H9 (cell line): ENCODE results near the gene PLEKHD1. TPM values are rescaled to one million over a fixed set of nuclear protein-coding genes. Genes with fewer than 3 reads are reported as not detected.

Source experiments
- DNase-seq: peaks from one replicate; pipeline ENCODE4 v3.0.0-alpha.2; 2017
- H2AFZ ChIP-seq: one replicate; pipeline ENCODE4 v1.6.1; 2013; ENCODE audit warnings: mild to moderate bottlenecking, low read length, control low read depth, moderate library complexity
- H2AK5ac ChIP-seq: 2 replicates; pipeline ENCODE4 v1.6.1; 2013; ENCODE audit warnings: low read length, control low read depth, mixed read lengths; ENCODE audit not compliant: insufficient read length
- H2BK120ac ChIP-seq: one replicate; pipeline ENCODE4 v1.6.1; 2013; ENCODE audit warnings: low read depth, mild to moderate bottlenecking, low read length, control low read depth, inconsistent platforms; ENCODE audit not compliant: poor library complexity, severe bottlenecking
- H2BK12ac ChIP-seq: 2 replicates; pipeline ENCODE4 v1.6.1; 2013; ENCODE audit warnings: low read length, control low read depth, mixed read lengths, low read depth; ENCODE audit not compliant: insufficient read length
- H2BK15ac ChIP-seq: 2 replicates; pipeline ENCODE4 v1.6.1; 2013; ENCODE audit warnings: low read depth, low read length, control low read depth
- H2BK20ac ChIP-seq: one replicate; pipeline ENCODE4 v1.6.1; 2013; ENCODE audit warnings: low read depth, mild to moderate bottlenecking, low read length, control low read depth, inconsistent platforms; ENCODE audit not compliant: poor library complexity, severe bottlenecking
- H2BK5ac ChIP-seq: 2 replicates; pipeline ENCODE4 v1.6.1; 2013; ENCODE audit warnings: low read length, control low read depth, mixed read lengths; ENCODE audit not compliant: insufficient read length
- H3K14ac ChIP-seq: 2 replicates; pipeline ENCODE4 v1.6.1; 2013; ENCODE audit warnings: low read length, control low read depth; ENCODE audit not compliant: insufficient read depth
- H3K18ac ChIP-seq: 2 replicates; pipeline ENCODE4 v1.6.1; 2013; ENCODE audit warnings: low read depth, mild to moderate bottlenecking, mixed read lengths, low read length, control low read depth; ENCODE audit not compliant: insufficient read length
- H3K23ac ChIP-seq: 2 replicates; pipeline ENCODE4 v1.6.1; 2013; ENCODE audit warnings: low read length, control low read depth, mixed read lengths, low read depth; ENCODE audit not compliant: insufficient read length
- H3K23me2 ChIP-seq: 2 replicates; pipeline ENCODE4 v1.6.1; 2013; ENCODE audit warnings: low read depth, mild to moderate bottlenecking, mixed read lengths, low read length, control low read depth; ENCODE audit not compliant: insufficient read length, poor library complexity, severe bottlenecking
- H3K27ac ChIP-seq: 2 replicates; pipeline ENCODE4 v1.5.1; 2013; ENCODE audit warnings: low read length, control low read depth, mixed read lengths, low read depth; ENCODE audit not compliant: insufficient read length
- H3K27me3 ChIP-seq: 2 replicates; pipeline ENCODE4 v1.6.1; 2013; ENCODE audit warnings: low read length, control low read depth, inconsistent platforms; ENCODE audit not compliant: insufficient read depth
- H3K4ac ChIP-seq: 2 replicates; pipeline ENCODE4 v1.6.1; 2013; ENCODE audit warnings: low read depth, mild to moderate bottlenecking, control low read depth, inconsistent platforms, low read length, moderate library complexity
- H3K4me1 ChIP-seq: 2 replicates; pipeline ENCODE4 v1.6.1; 2013; ENCODE audit warnings: low read length, control low read depth, inconsistent platforms; ENCODE audit not compliant: insufficient read depth
- H3K4me2 ChIP-seq: 2 replicates; pipeline ENCODE4 v1.6.1; 2013; ENCODE audit warnings: low read length, control low read depth, mixed read lengths; ENCODE audit not compliant: insufficient read length, insufficient read depth
- H3K56ac ChIP-seq: 2 replicates; pipeline ENCODE4 v1.6.1; 2013; ENCODE audit warnings: low read depth, mild to moderate bottlenecking, mixed read lengths, low read length, control low read depth; ENCODE audit not compliant: insufficient read length
- H3K79me1 ChIP-seq: 2 replicates; pipeline ENCODE4 v1.6.1; 2013; ENCODE audit warnings: low read depth, mild to moderate bottlenecking, moderate library complexity, low read length, control low read depth, inconsistent platforms; ENCODE audit not compliant: insufficient read depth, poor library complexity, severe bottlenecking
- H3K79me2 ChIP-seq: 2 replicates; pipeline ENCODE4 v1.6.1; 2013; ENCODE audit warnings: low read length, control low read depth, inconsistent platforms; ENCODE audit not compliant: insufficient read depth
- H3K9ac ChIP-seq: 2 replicates; pipeline ENCODE4 v1.6.1; 2013; ENCODE audit warnings: low read length, control low read depth, mixed read lengths; ENCODE audit not compliant: insufficient read length; ENCODE audit errors: extremely low read depth
- H3K9me3 ChIP-seq: one replicate; pipeline ENCODE4 v1.6.1; 2013; ENCODE audit warnings: low read depth, low read length, inconsistent platforms; ENCODE audit not compliant: control insufficient read depth
- H3T11ph ChIP-seq: one replicate; pipeline ENCODE4 v1.6.1; 2013; ENCODE audit warnings: mild to moderate bottlenecking, low read length, control low read depth, inconsistent platforms
- H4K20me1 ChIP-seq: one replicate; pipeline ENCODE4 v1.6.1; 2013; ENCODE audit not compliant: control insufficient read depth, insufficient read length, insufficient read depth
- H4K5ac ChIP-seq: 2 replicates; pipeline ENCODE4 v1.6.1; 2013; ENCODE audit warnings: low read depth, mild to moderate bottlenecking, mixed read lengths, low read length, control low read depth; ENCODE audit not compliant: insufficient read length
- H4K8ac ChIP-seq: replicated peaks from 2 replicates; pipeline ENCODE4 v1.6.1; 2013; ENCODE audit warnings: low read length, control low read depth, mixed read lengths, low read depth; ENCODE audit not compliant: insufficient read length
- H4K91ac ChIP-seq: 2 replicates; pipeline ENCODE4 v1.6.1; 2013; ENCODE audit warnings: low read depth, mild to moderate bottlenecking, moderate library complexity, mixed read lengths, low read length, control low read depth; ENCODE audit not compliant: insufficient read length
- H3K27ac Mint-ChIP-seq, 3 experiments: 2 replicates in 2 of 3; 3 replicates in 1 of 3; pipeline ENCODE4 v1.8.0; 2020 to 2021; ENCODE audit warnings: mixed read lengths in 3 of 3, mild to moderate bottlenecking in 1 of 3, moderate library complexity in 1 of 3
- H3K27me3 Mint-ChIP-seq: 2 replicates; pipeline ENCODE4 v1.8.0; 2021; ENCODE audit warnings: low read depth, mild to moderate bottlenecking, moderate library complexity, mixed read lengths
- H3K36me3 Mint-ChIP-seq, 3 experiments: 2 replicates in 2 of 3; 3 replicates in 1 of 3; pipeline ENCODE4 v1.8.0; 2020 to 2021; ENCODE audit warnings: low read depth in 3 of 3, mixed read lengths in 3 of 3; ENCODE audit not compliant: insufficient read depth in 1 of 3
- H3K4me1 Mint-ChIP-seq, 2 experiments: 2 replicates each; pipeline ENCODE4 v1.8.0; 2020; ENCODE audit warnings: mixed read lengths in 2 of 2
- H3K4me3 Mint-ChIP-seq, 2 experiments: 2 replicates in 1 of 2; 3 replicates in 1 of 2; pipeline ENCODE4 v1.8.0; 2020 to 2021; ENCODE audit warnings: mild to moderate bottlenecking in 2 of 2, mixed read lengths in 2 of 2, moderate library complexity in 1 of 2
- H3K9me3 Mint-ChIP-seq, 2 experiments: 2 replicates in 1 of 2; 3 replicates in 1 of 2; pipeline ENCODE4 v1.8.0; 2020; ENCODE audit warnings: mild to moderate bottlenecking in 2 of 2, mixed read lengths in 2 of 2, moderate library complexity in 1 of 2
- CTCF ChIP-seq: fragments of 200-600 bp; sonication (generic); conservative IDR thresholded peaks from 3 replicates; pipeline ENCODE4 v1.8.0; 2021; ENCODE audit warnings: antibody characterized with exemption, mild to moderate bottlenecking
- WGBS: extraction: QIAGEN DNeasy Blood & Tissue Kit; methylation state at CpG from one replicate; pipeline ENCODE4 v1.1.7; 2013; ENCODE audit warnings: missing lambda C conversion rate, low lambda C conversion rate, mixed read lengths; ENCODE audit not compliant: insufficient read length; ENCODE audit errors: extremely low coverage; 5-methylcytosine and 5-hydroxymethylcytosine counted together
- total RNA-seq: library from RNA; stranded (reverse); gene quantifications from 2 replicates; pipeline ENCODE4 v1.2.1, GENCODE V29; 2021

Gene PLEKHD1
- total RNA-seq, 1 experiment from 2014 or later = 0.37 TPM

GRCh38 chr14:69528143-69528542, 43.6 kb downstream of the PLEKHD1 start:
- Histone ChIP-seq H3K9me3 (no peaks in the 10 kb centered on the region), H3K27ac (no peak overlapping the region), H4K8ac (no peak overlapping the region), H3K18ac (peak overlapping the region; percentile 14), H3K23me2 (no peaks in the 10 kb centered on the region), H3T11ph (no peak overlapping the region), H3K4ac (no peak overlapping the region), H3K4me1 (no peaks in the 10 kb centered on the region), H2BK5ac (no peak overlapping the region), H2BK120ac (no peak overlapping the region), H3K27me3 (no peaks in the 10 kb centered on the region), H3K23ac (no peak overlapping the region), H2BK15ac (no peak overlapping the region), H4K91ac (no peak overlapping the region), H2AFZ (no peak overlapping the region), H3K79me1 (no peaks in the 10 kb centered on the region), H3K4me2 (no peak overlapping the region), H3K9ac (no peak overlapping the region), H4K20me1 (no peaks in the 10 kb centered on the region), H2BK12ac (no peak overlapping the region), H3K56ac (no peak overlapping the region), H3K14ac (no peak overlapping the region), H2BK20ac (no peak overlapping the region), H3K79me2 (no peaks in the 10 kb centered on the region), H4K5ac (no peak overlapping the region), H2AK5ac (no peak overlapping the region)
- H3K27me3 Mint-ChIP-seq = peaks cover 11% of the 10 kb centered on the region
- TF ChIP-seq CTCF = no peak
- H3K36me3 Mint-ChIP-seq = no peaks in the 10 kb centered on the region
- no peaks in the 10 kb centered on the region for H3K9me3 Mint-ChIP-seq
- H3K27ac Mint-ChIP-seq = no peak overlapping the region
- H3K4me3 Mint-ChIP-seq = no peak overlapping the region
- DNase-seq = no peak
- H3K4me1 Mint-ChIP-seq = peaks cover 0 to 2% of the 10 kb centered on the region in 2 experiments; a peak in 2 of 4 replicates
- no CpG with 5 or more reads among the region's 9 CpGs for WGBS
